ENCODE results near the gene ZNF70. TPM values are rescaled to one million over a fixed set of nuclear protein-coding genes. Genes with fewer than 3 reads are reported as not detected.
A peak's percentile ranks its signal among the peaks of the same experiment; 100 is the strongest.
"Not testable (repeated sequence)": the region's sequence is repeated elsewhere in the genome, so short reads cannot be mapped to it uniquely, and the experiment has no call there.

ZNF70 gene
- total RNA-seq, 1 experiment from 2014 or later = not detected

- in situ Hi-C loops (cut with HindIII; ENCODE audit: low sequenced_read_pairs) = no loop called here
- DNase-seq (ENCODE audit: low spot score) = no peak
These were observed 13.2 kb downstream of the ZNF70 start for GRCh38 chr22:23737696-23738095.

- DNase-seq (ENCODE audit: low spot score); in situ Hi-C loops (cut with HindIII; ENCODE audit: low sequenced_read_pairs): not testable (repeated sequence)
These were observed 22.8 kb downstream of the ZNF70 start for GRCh38 chr22:23728108-23728507.

- in situ Hi-C loops (cut with HindIII; ENCODE audit: low sequenced_read_pairs) = no loop called here
- no peak for DNase-seq (ENCODE audit: low spot score)
These were observed 28.2 kb downstream of the ZNF70 start for GRCh38 chr22:23722724-23723123.

- in situ Hi-C loops (cut with HindIII; ENCODE audit: low sequenced_read_pairs) = no loop called here
These were observed 28.8 kb downstream of the ZNF70 start for GRCh38 chr22:23722160-23722559.

GRCh38 chr22:23720855-23721254 lies 30.1 kb downstream of the ZNF70 start:
- in situ Hi-C loops (cut with HindIII; ENCODE audit: low sequenced_read_pairs) = no loop called here
- no peak for DNase-seq (ENCODE audit: low spot score)

More at GRCh38 chr22:23722160-23722559, 28.8 kb downstream of the ZNF70 start:
- no peak for DNase-seq (ENCODE audit: low spot score)

GRCh38 chr22:23718371-23719165 lies 32.3 kb downstream of the ZNF70 start:
- in situ Hi-C loops (cut with HindIII; ENCODE audit: low sequenced_read_pairs) = no loop called here
- DNase-seq (ENCODE audit: low spot score) = no peak

- in situ Hi-C loops (cut with HindIII; ENCODE audit: low sequenced_read_pairs) = no loop called here
- peak; percentile 89 for DNase-seq (ENCODE audit: low spot score)
These were observed 33.8 kb downstream of the ZNF70 start for GRCh38 chr22:23716811-23717801.

GRCh38 chr22:23715806-23716375 lies 35.0 kb downstream of the ZNF70 start:
- no peak for DNase-seq (ENCODE audit: low spot score)
- in situ Hi-C loops (cut with HindIII; ENCODE audit: low sequenced_read_pairs) = no loop called here

- in situ Hi-C loops (cut with HindIII; ENCODE audit: low sequenced_read_pairs) = no loop called here
- DNase-seq (ENCODE audit: low spot score) = no peak
These were observed 36.0 kb downstream of the ZNF70 start for GRCh38 chr22:23714596-23715578.

- in situ Hi-C loops (cut with HindIII; ENCODE audit: low sequenced_read_pairs) = no loop called here
- no peak for DNase-seq (ENCODE audit: low spot score)
These were observed 37.0 kb downstream of the ZNF70 start for GRCh38 chr22:23713696-23714595.

GRCh38 chr22:23712256-23712655 lies 38.7 kb downstream of the ZNF70 start:
- DNase-seq (ENCODE audit: low spot score) = no peak
- in situ Hi-C loops (cut with HindIII; ENCODE audit: low sequenced_read_pairs) = no loop called here

GRCh38 chr22:23709107-23709506 lies 41.8 kb downstream of the ZNF70 start:
- no peak for DNase-seq (ENCODE audit: low spot score)
- in situ Hi-C loops (cut with HindIII; ENCODE audit: low sequenced_read_pairs) = no loop called here

GRCh38 chr22:23708270-23708669 lies 42.6 kb downstream of the ZNF70 start:
- in situ Hi-C loops (cut with HindIII; ENCODE audit: low sequenced_read_pairs) = no loop called here
- no peak for DNase-seq (ENCODE audit: low spot score)

- DNase-seq (ENCODE audit: low spot score) = no peak
- in situ Hi-C loops (cut with HindIII; ENCODE audit: low sequenced_read_pairs) = no loop called here
These were observed 45.6 kb downstream of the ZNF70 start for GRCh38 chr22:23705358-23705757.

- DNase-seq (ENCODE audit: low spot score) = no peak
- in situ Hi-C loops (cut with HindIII; ENCODE audit: low sequenced_read_pairs) = no loop called here
These were observed 46.1 kb downstream of the ZNF70 start for GRCh38 chr22:23704829-23705228.

- in situ Hi-C loops (cut with HindIII; ENCODE audit: low sequenced_read_pairs) = no loop called here
- DNase-seq (ENCODE audit: low spot score) = no peak
These were observed 46.9 kb downstream of the ZNF70 start for GRCh38 chr22:23704062-23704461.

GRCh38 chr22:23700706-23701105 lies 50.2 kb downstream of the ZNF70 start:
- DNase-seq (ENCODE audit: low spot score) = no peak
- in situ Hi-C loops (cut with HindIII; ENCODE audit: low sequenced_read_pairs) = no loop called here

Measured in G401 (cell line).